Measurements from ENCODE around the gene RBBP8.

GRCh38 chr18:22962004-22962403 lies 28.9 kb downstream of the RBBP8 start:
- TF ChIP-seq CTCF (IDR thresholded peaks at IDR 0.05) (no peak), POLR2A (IDR thresholded peaks at IDR 0.05) (no peak), EP300 (IDR thresholded peaks at IDR 0.05) (no peak)

All from gastroesophageal sphincter (tissue), 3 donors.